Upper lobe of left lung (tissue), 6 donors: ENCODE measurements around the gene DBF4B. TPM values are rescaled to one million over a fixed set of nuclear protein-coding genes. Genes with fewer than 3 reads are reported as not detected.

Source experiments
- ATAC-seq, 2 donors: fragments of 200-7000 bp; cut with Tn5 transposase; one replicate each; pipeline ENCODE4 v1.9.1; 2022; ENCODE audit warnings: mild to moderate bottlenecking in 2 of 2, moderate library complexity in 2 of 2; ENCODE audit not compliant: low FRiP score in 2 of 2
- DNase-seq, 2 donors: peaks; one replicate each; pipeline ENCODE4 v3.0.0-alpha.2; 2019 to 2020
- H3K27ac ChIP-seq, 4 donors: fragments of 200-600 bp; sonication (generic); one replicate each; pipeline ENCODE4 v1.5.1; 2016 to 2019
- H3K27me3 ChIP-seq, 4 donors: fragments of 200-600 bp; sonication (generic); one replicate each; pipeline ENCODE4 v1.5.1; 2017 to 2019
- H3K36me3 ChIP-seq, 4 donors: fragments of 200-600 bp; sonication (generic); one replicate each; pipeline ENCODE4 v1.5.1; 2016 to 2019
- H3K4me1 ChIP-seq, 4 donors: fragments of 200-600 bp; sonication (generic); one replicate each; pipeline ENCODE4 v1.5.1; 2018 to 2019
- H3K4me3 ChIP-seq, 4 donors: fragments of 200-600 bp; sonication (generic); one replicate each; pipeline ENCODE4 v1.5.1; 2017 to 2019; ENCODE audit warnings: mild to moderate bottlenecking in 2 of 4, moderate library complexity in 1 of 4
- H3K9me3 ChIP-seq, 4 donors: fragments of 200-600 bp; sonication (generic); one replicate each; pipeline ENCODE4 v1.5.1; 2018 to 2019
- CTCF ChIP-seq, 6 experiments: fragments of 450-650 bp in 4 of 6; fragments of 200-600 bp in 2 of 6; sonication (generic) in 2 of 6; IDR thresholded peaks; one replicate each; pipeline ENCODE4 v1.5.1; 2016 to 2019; ENCODE audit warnings: antibody characterized with exemption in 6 of 6
- EP300 ChIP-seq, 4 donors: sonication (generic); formaldehyde crosslinking; IDR thresholded peaks; one replicate each; pipeline ENCODE4 v1.5.1; 2017; ENCODE audit warnings: antibody characterized with exemption in 4 of 4, control low read depth in 2 of 4
- POLR2A ChIP-seq, 4 donors: fragments of 450-650 bp; IDR thresholded peaks; one replicate each; pipeline ENCODE4 v1.5.1; 2016 to 2017; ENCODE audit warnings: antibody characterized with exemption in 4 of 4, mild to moderate bottlenecking in 2 of 4
- POLR2AphosphoS5 ChIP-seq, 2 donors: sonication (generic); formaldehyde crosslinking; IDR thresholded peaks; one replicate each; pipeline ENCODE4 v1.5.1; 2017; ENCODE audit warnings: antibody characterized with exemption in 2 of 2
- WGBS, 2 donors: methylation state at CpG; one replicate each; pipeline ENCODE4 v1.1.5; 2017 to 2018; 5-methylcytosine and 5-hydroxymethylcytosine counted together
- total RNA-seq, 6 donors: library from RNA; depleted of rRNA in 4 of 6; stranded (reverse); fragments of >200 nt in 4 of 6; gene quantifications; one replicate each; pipeline versions ENCODE4 v1.1.0 to v1.2.1, GENCODE V29; 2016 to 2021
- donor health status: DM: no; HTN: no; CAD: no; lungs with moderate emphysema.
- donor health status: DM: no; HTN: yes; CAD: no; lungs with severe emphysema.

The DBF4B gene
- 1 to 10 TPM; 2.0 to 8.4 (median 4.5) TPM for total RNA-seq

GRCh38 chr17:44708401-44709263 is at the start of gene DBF4B:
TSS of gene DBF4B (plus strand) at chr17:44708665. CDS start at chr17:44708821, 156 bp downstream.
- H3K27me3 ChIP-seq: no peaks in the 10 kb centered on the region
- H3K9me3 ChIP-seq: no peaks in the 10 kb centered on the region
- ATAC-seq: peak; percentile 91 to 96
- H3K27ac ChIP-seq: peak within 1 kb of the TSS; percentile 39 to 81 (median 61)
- 0% methylated on average over 52 of the region's 52 CpGs for WGBS, 2 donors
- TF ChIP-seq POLR2AphosphoS5 (IDR thresholded peaks at IDR 0.05) (peak in 1 of 2 donors; percentile 84), CTCF (IDR thresholded peaks at IDR 0.05) (peak in 2 of 6 experiments; percentile 14 to 23), EP300 (IDR thresholded peaks at IDR 0.05) (no peak), POLR2A (IDR thresholded peaks at IDR 0.05) (peak in 2 of 4 donors; percentile 6 to 43)
- peak within 1 kb of the TSS; percentile 75 to 95 (median 80) for H3K4me3 ChIP-seq
- no peaks in the 10 kb centered on the region for H3K36me3 ChIP-seq
- peak in 1 of 2 donors; percentile 70 for DNase-seq
- H3K4me1 ChIP-seq: peaks cover 12 to 21% (median 17%) of the 10 kb centered on the region in 4 donors

GRCh38 chr17:44661835-44662234 is 46.6 kb upstream of the DBF4B start:
- no peaks in the 10 kb centered on the region for H3K9me3 ChIP-seq
- no peak overlapping the region for H3K4me3 ChIP-seq
- no peak overlapping the region for H3K27ac ChIP-seq
- 96 to 100% methylated on average over 2 of the region's 2 CpGs for WGBS, 2 donors
- H3K27me3 ChIP-seq: peaks cover 0 to 6% (median 2%) of the 10 kb centered on the region in 4 donors
- no peak for DNase-seq
- H3K4me1 ChIP-seq: peaks cover 0 to 5% (median 2%) of the 10 kb centered on the region in 4 donors
- H3K36me3 ChIP-seq: no peaks in the 10 kb centered on the region
- no peak for ATAC-seq
- TF ChIP-seq POLR2AphosphoS5 (IDR thresholded peaks at IDR 0.05): no peak
- no peak for TF ChIP-seq EP300 (IDR thresholded peaks at IDR 0.05)
- no peak for TF ChIP-seq POLR2A (IDR thresholded peaks at IDR 0.05)
- TF ChIP-seq CTCF (IDR thresholded peaks at IDR 0.05): no peak

- Histone ChIP-seq H3K36me3 (no peaks in the 10 kb centered on the region), H3K4me1 (no peaks in the 10 kb centered on the region), H3K4me3 (no peak overlapping the region), H3K27ac (no peak overlapping the region), H3K9me3 (no peaks in the 10 kb centered on the region), H3K27me3 (no peaks in the 10 kb centered on the region)
- no peak for TF ChIP-seq POLR2A (IDR thresholded peaks at IDR 0.05)
- TF ChIP-seq POLR2AphosphoS5 (IDR thresholded peaks at IDR 0.05): no peak
- TF ChIP-seq EP300 (IDR thresholded peaks at IDR 0.05): no peak
- no peak for TF ChIP-seq CTCF (IDR thresholded peaks at IDR 0.05)
- ATAC-seq: no peak
- DNase-seq: no peak
- WGBS, 2 donors: 72 to 73% methylated on average over 1 of the region's 1 CpG
Observed at GRCh38 chr17:44663095-44663494, 45.4 kb upstream of the DBF4B start.

GRCh38 chr17:44664867-44665266 is 43.6 kb upstream of the DBF4B start:
- Histone ChIP-seq H3K4me1 (no peaks in the 10 kb centered on the region), H3K9me3 (no peaks in the 10 kb centered on the region), H3K4me3 (no peak overlapping the region), H3K36me3 (no peaks in the 10 kb centered on the region), H3K27ac (no peak overlapping the region), H3K27me3 (no peaks in the 10 kb centered on the region)
- no peak for TF ChIP-seq EP300 (IDR thresholded peaks at IDR 0.05)
- ATAC-seq (no peak), DNase-seq (no peak)
- 91 to 97% methylated on average over 1 of the region's 1 CpG for WGBS, 2 donors

- Histone ChIP-seq H3K4me1 (no peaks in the 10 kb centered on the region), H3K27me3 (no peaks in the 10 kb centered on the region), H3K9me3 (no peaks in the 10 kb centered on the region), H3K36me3 (no peaks in the 10 kb centered on the region), H3K4me3 (no peak overlapping the region), H3K27ac (no peak overlapping the region)
- ATAC-seq (no peak), DNase-seq (no peak)
- TF ChIP-seq POLR2A (IDR thresholded peaks at IDR 0.05) (no peak), EP300 (IDR thresholded peaks at IDR 0.05) (no peak), POLR2AphosphoS5 (IDR thresholded peaks at IDR 0.05) (no peak), CTCF (IDR thresholded peaks at IDR 0.05) (no peak)
- WGBS, 2 donors: 84 to 88% methylated on average over 1 of the region's 1 CpG
Observed at GRCh38 chr17:44666006-44666405, 42.5 kb upstream of the DBF4B start.
